Calu3 (cell line): ENCODE data around the gene DYNC2LI1. TPM values are rescaled to one million over a fixed set of nuclear protein-coding genes. Genes with fewer than 3 reads are reported as not detected.

ENCODE experiments used
- BruUV-seq: library from RNA; stranded (reverse); fragments of 400-500 nt; replicated peaks from 2 replicates; lab custom pipeline; 2021; lab: Mats Ljungman, UMichigan
- CTCF ChIA-PET: fragments of 300-600 bp; sonication (Branson Sonifier 250); formaldehyde crosslinking; loops from one replicate; lab custom pipeline; 2022; ENCODE audit warnings: antibody characterized with exemption; lab: Charles Lee
- DNase-seq: peaks from one replicate; pipeline ENCODE4 v3.0.0; 2022
- H3K27ac Mint-ChIP-seq: one replicate; pipeline ENCODE4 v1.8.0; 2022; ENCODE audit warnings: mixed read lengths; ENCODE audit not compliant: unreplicated experiment
- H3K27me3 Mint-ChIP-seq: one replicate; pipeline ENCODE4 v1.8.0; 2022; ENCODE audit warnings: mixed read lengths; ENCODE audit not compliant: unreplicated experiment
- H3K36me3 Mint-ChIP-seq: one replicate; pipeline ENCODE4 v1.8.0; 2022; ENCODE audit warnings: mild to moderate bottlenecking, moderate library complexity, mixed read lengths; ENCODE audit not compliant: insufficient read depth, unreplicated experiment
- H3K4me1 Mint-ChIP-seq: one replicate; pipeline ENCODE4 v1.8.0; 2022; ENCODE audit warnings: mild to moderate bottlenecking, low read depth, mixed read lengths; ENCODE audit not compliant: unreplicated experiment
- H3K4me3 Mint-ChIP-seq: one replicate; pipeline ENCODE4 v1.8.0; 2022; ENCODE audit warnings: mild to moderate bottlenecking, low read depth, moderate library complexity, mixed read lengths; ENCODE audit not compliant: unreplicated experiment
- H3K9me3 Mint-ChIP-seq: one replicate; pipeline ENCODE4 v1.8.0; 2022; ENCODE audit warnings: low read depth, mixed read lengths; ENCODE audit not compliant: unreplicated experiment
- CTCF ChIP-seq: fragments of 200-600 bp; IDR thresholded peaks from one replicate; pipeline ENCODE4 v1.8.0; 2022; ENCODE audit warnings: antibody characterized with exemption; ENCODE audit not compliant: unreplicated experiment
- intact Hi-C: fragments of 100-400 bp; cut with micrococcal nuclease; formaldehyde crosslinking; loops from one replicate; pipeline ENCODE4 v1.10.0; 2022; ENCODE audit not compliant: unreplicated experiment
- total RNA-seq: library from RNA; stranded (reverse); gene quantifications from 2 replicates; pipeline ENCODE4 v1.2.3, GENCODE V29; 2022

Gene DYNC2LI1
- total RNA-seq, 1 experiment from 2014 or later, result 20.0 TPM

DNA sequence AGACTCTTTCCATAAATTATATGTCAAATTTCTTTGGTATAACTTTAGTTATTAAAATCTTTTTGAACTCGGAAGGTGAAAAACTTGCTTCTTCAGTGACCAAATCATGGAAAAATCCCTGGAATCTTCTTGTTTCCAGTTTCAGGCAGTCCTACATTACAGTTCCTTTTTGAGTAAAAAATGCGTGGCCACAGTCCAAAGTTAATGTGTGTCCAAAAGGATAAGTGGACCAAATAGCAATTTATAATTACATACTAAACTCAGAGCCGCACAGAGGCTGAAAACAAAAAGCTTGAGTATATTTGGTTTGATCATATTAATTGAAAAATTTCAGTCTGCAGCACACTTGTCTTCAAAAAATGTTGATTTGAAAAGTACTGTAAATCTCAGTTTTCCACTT is 28.4 kb upstream of the DYNC2LI1 start:
- Mint-ChIP-seq H3K4me3 (no peak overlapping the region), H3K4me1 (no peaks in the 10 kb centered on the region), H3K27ac (no peak overlapping the region), H3K27me3 (no peaks in the 10 kb centered on the region), H3K36me3 (no peaks in the 10 kb centered on the region), H3K9me3 (no peaks in the 10 kb centered on the region)
- no peak for TF ChIP-seq CTCF
- BruUV-seq, result no TSS peak
- CTCF ChIA-PET, result no interaction called here
- intact Hi-C loops, result no loop called here
- DNase-seq, result no peak

GRCh38 chr2:43748333-43748732 is 25.5 kb upstream of the DYNC2LI1 start:
- intact Hi-C loops, result no loop called here
- Mint-ChIP-seq H3K27me3 (no peaks in the 10 kb centered on the region), H3K9me3 (no peaks in the 10 kb centered on the region), H3K4me3 (no peak overlapping the region), H3K27ac (no peak overlapping the region), H3K36me3 (no peaks in the 10 kb centered on the region), H3K4me1 (no peaks in the 10 kb centered on the region)
- DNase-seq, result no peak
- BruUV-seq, result no TSS peak
- no peak for TF ChIP-seq CTCF
- CTCF ChIA-PET, result no interaction called here

DNA sequence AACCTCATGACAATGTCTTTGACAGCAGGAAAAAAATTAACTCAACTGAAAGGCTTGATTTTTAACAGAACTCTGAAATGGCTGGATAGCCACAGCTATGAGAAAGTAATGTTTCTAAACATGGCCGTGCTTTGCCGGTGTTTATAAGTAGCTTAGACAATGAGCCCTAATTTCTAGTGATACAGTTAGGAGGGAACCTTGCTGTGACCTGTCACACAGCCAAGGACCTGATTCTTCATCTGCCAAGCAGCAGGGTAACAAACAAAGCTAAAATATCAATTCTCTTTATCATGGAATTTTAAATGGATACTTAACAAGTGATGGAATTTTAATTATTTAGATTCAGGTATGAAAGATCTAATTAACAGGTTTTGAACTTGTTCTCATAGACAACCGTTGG is 24.3 kb upstream of the DYNC2LI1 start:
- DNase-seq, result no peak
- Mint-ChIP-seq H3K36me3 (no peaks in the 10 kb centered on the region), H3K4me1 (no peaks in the 10 kb centered on the region), H3K9me3 (no peaks in the 10 kb centered on the region), H3K27ac (no peak overlapping the region), H3K27me3 (no peaks in the 10 kb centered on the region), H3K4me3 (no peak overlapping the region)
- no TSS peak for BruUV-seq
- CTCF ChIA-PET, result interaction anchor here (0.6 to 0.7 kb wide), 3 partner anchors 17 to 932 kb away, joined by 3 read pairs; no protein-coding TSS in a partner anchor
- intact Hi-C loops, result no loop called here
- no peak for TF ChIP-seq CTCF

DNA sequence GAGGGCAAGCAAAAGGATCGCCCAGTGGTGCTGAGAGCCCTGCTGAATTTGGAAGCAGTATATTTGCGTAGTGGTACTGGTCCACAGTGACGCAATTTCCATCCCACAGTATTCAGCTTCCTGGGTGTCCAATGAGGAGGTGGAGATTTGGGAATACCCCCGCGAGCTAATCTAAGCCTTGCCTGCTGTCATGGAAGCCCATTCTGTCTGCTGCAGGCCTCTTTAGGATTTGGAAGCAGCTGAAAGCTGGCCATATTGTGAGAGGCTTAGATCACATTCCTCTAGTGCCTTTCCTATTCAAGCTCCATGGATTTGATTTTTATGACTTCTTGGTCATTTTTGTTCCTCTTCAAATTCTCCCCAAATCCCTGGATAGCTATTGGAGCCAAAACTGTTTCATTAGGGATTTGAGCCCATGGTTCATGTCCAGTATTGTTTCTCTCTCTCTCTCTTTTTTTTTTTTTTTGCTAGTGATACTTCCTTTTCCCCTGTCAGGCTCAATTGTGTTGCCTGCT is 22.3 kb upstream of the DYNC2LI1 start:
- CTCF ChIA-PET, result interaction anchor here (0.6 to 0.7 kb wide), 3 partner anchors 20 to 592 kb away, joined by 3 to 5 read pairs (median 3); no protein-coding TSS in a partner anchor
- Mint-ChIP-seq H3K4me3 (no peak overlapping the region), H3K9me3 (no peaks in the 10 kb centered on the region), H3K36me3 (no peaks in the 10 kb centered on the region), H3K4me1 (no peaks in the 10 kb centered on the region), H3K27ac (no peak overlapping the region), H3K27me3 (no peaks in the 10 kb centered on the region)
- TF ChIP-seq CTCF, result no peak
- intact Hi-C loops, result loop anchor here (10.0 kb wide), 1 partner anchor 137 kb away; no protein-coding TSS in a partner anchor
- DNase-seq, result no peak
- no TSS peak for BruUV-seq
